ENCODE data around the gene PAX8. TPM values are rescaled to one million over a fixed set of nuclear protein-coding genes. Genes with fewer than 3 reads are reported as not detected.

Gene PAX8
- total and polyA plus RNA-seq, 11 donors = 0.44 to 2.3 (median 0.53) TPM; not detected in 4

GRCh38 chr2:113240915-113241911 lies 37.5 kb downstream of the PAX8 start:
- peak; percentile 69 to 90 (median 80) for ATAC-seq
- TF ChIP-seq CTCF (IDR thresholded peaks at IDR 0.05) (no peak), POLR2A (IDR thresholded peaks at IDR 0.05) (no peak)
- peak overlapping the region in 10 of 12 donors; percentile 11 to 90 (median 59) for H3K27ac ChIP-seq
- H3K4me1 ChIP-seq = peaks cover 5 to 41% (median 23%) of the 10 kb centered on the region in 12 donors
- H3K4me3 ChIP-seq = no peak overlapping the region
- WGBS, 4 donors = 77 to 83% (median 80%) methylated on average over 18 of the region's 18 CpGs
- no peaks in the 10 kb centered on the region for H3K9me3 ChIP-seq
- H3K36me3 ChIP-seq = no peaks in the 10 kb centered on the region
- intact Hi-C loops (cut with DNase I) = loop anchor here in 1 of 10 donors (2.0 kb wide), 1 partner anchor 42 kb away; no protein-coding TSS in a partner anchor
- no peaks in the 10 kb centered on the region for H3K27me3 ChIP-seq
- DNase-seq = peak in 3 of 5 donors; percentile 35 to 89 (median 69)

DNA sequence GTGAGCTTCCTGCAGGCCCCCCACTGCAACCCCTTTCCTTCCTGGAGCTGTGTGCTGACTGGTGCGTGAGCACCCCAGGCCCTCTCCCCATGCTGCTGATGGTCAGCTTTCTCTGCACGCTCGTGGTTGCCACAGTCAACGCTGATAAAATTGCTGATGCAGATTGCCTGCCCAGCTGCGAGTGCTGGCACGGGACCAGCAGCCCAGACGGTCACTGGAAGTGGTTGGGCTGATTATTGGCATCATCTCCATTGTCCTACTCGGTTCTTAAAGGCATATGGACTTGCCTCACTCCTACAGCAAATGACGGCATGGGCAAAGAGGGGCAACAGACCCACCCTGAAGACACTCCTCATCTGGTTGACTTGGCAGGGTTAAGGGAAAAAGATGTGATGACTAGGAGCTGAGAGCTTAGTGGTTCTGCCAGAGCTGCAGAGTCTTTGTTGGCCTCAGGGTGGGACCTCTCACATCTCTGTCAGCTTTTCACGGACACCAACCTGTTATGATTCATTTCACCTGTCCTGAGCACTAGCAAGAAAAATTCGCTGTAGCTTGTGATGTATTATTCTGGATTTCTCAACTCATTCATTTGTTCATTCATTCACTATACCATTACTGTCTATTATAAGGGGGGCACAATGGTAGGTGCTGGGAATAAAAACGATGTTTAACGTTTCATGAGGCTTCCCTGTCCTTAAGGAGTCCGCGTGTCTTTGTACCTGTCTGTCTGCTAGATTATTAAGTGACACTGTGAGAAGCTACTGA lies 38.4 kb downstream of the PAX8 start:
- H3K9me3 ChIP-seq = no peaks in the 10 kb centered on the region
- H3K4me3 ChIP-seq = no peak overlapping the region
- peak; percentile 66 to 85 (median 79) for ATAC-seq
- peak overlapping the region in 11 of 12 donors; percentile 11 to 90 (median 63) for H3K27ac ChIP-seq
- DNase-seq = peak; percentile 86 to 95 (median 90)
- peaks cover 5 to 41% (median 23%) of the 10 kb centered on the region in 12 donors for H3K4me1 ChIP-seq
- no peaks in the 10 kb centered on the region for H3K36me3 ChIP-seq
- no peak for TF ChIP-seq CTCF (IDR thresholded peaks at IDR 0.05)
- no peak for TF ChIP-seq POLR2A (IDR thresholded peaks at IDR 0.05)
- H3K27me3 ChIP-seq = no peaks in the 10 kb centered on the region
- WGBS, 4 donors = 22 to 24% (median 24%) methylated on average over 14 to 15 of the region's 15 CpGs
- intact Hi-C loops (cut with DNase I) = loop anchor here in 1 of 10 donors (2.0 kb wide), 1 partner anchor 42 kb away; no protein-coding TSS in a partner anchor

DNA sequence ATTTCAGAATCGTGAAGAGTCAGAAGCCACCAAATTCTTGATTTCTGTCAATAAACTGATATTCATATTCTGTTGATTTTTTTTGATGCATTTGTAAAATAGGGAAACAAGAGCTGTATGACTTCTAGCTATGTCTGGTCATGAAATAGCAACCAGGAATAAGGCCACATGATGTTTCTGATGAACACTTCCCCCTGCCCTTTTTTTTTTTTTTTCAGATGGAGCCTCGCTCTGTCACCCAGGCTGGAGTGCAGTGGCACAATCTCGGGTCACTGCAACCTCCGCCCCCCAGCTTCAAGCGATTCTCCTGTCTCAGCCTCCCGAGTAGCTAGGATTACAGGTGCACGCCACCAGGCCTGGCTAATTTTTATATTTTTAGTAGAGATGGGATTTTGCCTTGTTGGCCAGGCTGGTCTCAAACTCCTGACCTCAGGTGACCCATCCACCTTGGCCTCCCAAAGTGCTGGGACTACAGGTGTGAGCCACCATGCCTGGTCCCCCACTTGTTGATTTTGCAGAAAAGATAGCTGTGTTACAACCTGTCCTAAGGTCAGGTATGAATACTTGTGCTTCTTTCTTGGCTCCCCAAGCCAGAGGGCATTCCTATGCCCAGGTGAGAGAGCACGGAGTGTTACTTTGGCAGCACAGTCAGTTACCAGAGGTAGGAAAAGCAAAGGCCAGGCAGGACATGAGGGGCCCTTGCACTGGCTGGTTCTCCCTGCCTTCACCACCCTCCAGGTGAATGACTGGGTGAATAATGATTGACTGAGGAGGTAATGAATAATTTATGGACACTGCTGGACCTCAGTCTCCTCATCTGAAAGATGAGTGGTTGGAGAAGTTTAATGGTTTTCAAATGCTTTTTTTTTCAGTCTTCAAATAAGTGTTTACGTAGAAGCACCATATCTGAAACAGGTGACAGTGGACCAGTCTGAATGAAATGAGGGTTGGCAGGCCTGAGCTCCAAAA lies 39.6 kb downstream of the PAX8 start:
- no peak overlapping the region for H3K4me3 ChIP-seq
- no peaks in the 10 kb centered on the region for H3K36me3 ChIP-seq
- H3K27ac ChIP-seq = peak overlapping the region in 10 of 12 donors; percentile 14 to 90 (median 64)
- H3K4me1 ChIP-seq = peaks cover 5 to 38% (median 23%) of the 10 kb centered on the region in 12 donors
- no peak for DNase-seq
- ATAC-seq = no peak
- intact Hi-C loops (cut with DNase I) = no loop called here
- 90 to 97% (median 94%) methylated on average over 9 of the region's 9 CpGs for whole genome bisulfite sequencing, 4 donors
- H3K27me3 ChIP-seq = no peaks in the 10 kb centered on the region
- no peak for TF ChIP-seq POLR2A (IDR thresholded peaks at IDR 0.05)
- TF ChIP-seq CTCF (IDR thresholded peaks at IDR 0.05) = no peak
- no peaks in the 10 kb centered on the region for H3K9me3 ChIP-seq

All from heart left ventricle (tissue), 16 donors.